GM08714 (cell line): ENCODE results near the gene PCNT.
"Not testable (repeated sequence)": the region's sequence is repeated elsewhere in the genome, so short reads cannot be mapped to it uniquely, and the experiment has no call there.

Experiments used
- H3K4me3 ChIP-seq: fragments of 200-500 bp; sonication (Bioruptor generic); 2 replicates; pipeline ENCODE4 v1.5.1; 2014; ENCODE audit warnings: mild to moderate bottlenecking, low read length, inconsistent platforms
- ZNF274 ChIP-seq: IDR thresholded peaks from 2 replicates; pipeline ENCODE4 v1.6.1; 2012; ENCODE audit warnings: mild to moderate bottlenecking, low read depth, low read length

Gene PCNT

GRCh38 chr21:46399129-46399528 lies 75.2 kb downstream of the PCNT start:
- H3K4me3 ChIP-seq = no peak overlapping the region
- TF ChIP-seq ZNF274 = no peak

GRCh38 chr21:46399686-46400085 lies 75.7 kb downstream of the PCNT start:
- no peak overlapping the region for H3K4me3 ChIP-seq
- TF ChIP-seq ZNF274 = no peak

GRCh38 chr21:46401186-46401910 lies 77.4 kb downstream of the PCNT start:
- TF ChIP-seq ZNF274 = no peak

GRCh38 chr21:46402421-46402820 lies 78.5 kb downstream of the PCNT start:
- H3K4me3 ChIP-seq = no peak overlapping the region
- TF ChIP-seq ZNF274 = no peak

More at GRCh38 chr21:46401186-46401910, 77.4 kb downstream of the PCNT start:
- no peak overlapping the region for H3K4me3 ChIP-seq

GRCh38 chr21:46403234-46403811 lies 79.4 kb downstream of the PCNT start:
- not testable (repeated sequence) for H3K4me3 ChIP-seq

GRCh38 chr21:46404306-46404705 lies 80.3 kb downstream of the PCNT start:
- no peak for TF ChIP-seq ZNF274
- H3K4me3 ChIP-seq = no peak overlapping the region

- H3K4me3 ChIP-seq = no peak overlapping the region
- TF ChIP-seq ZNF274 = no peak
These were observed 82.0 kb downstream of the PCNT start for GRCh38 chr21:46406001-46406400.

- TF ChIP-seq ZNF274 = no peak
- no peak overlapping the region for H3K4me3 ChIP-seq
These were observed 85.9 kb downstream of the PCNT start for GRCh38 chr21:46409641-46410406.

GRCh38 chr21:46410516-46410915 lies 86.6 kb downstream of the PCNT start:
- TF ChIP-seq ZNF274 = no peak
- H3K4me3 ChIP-seq = no peak overlapping the region

GRCh38 chr21:46411236-46411635 lies 87.3 kb downstream of the PCNT start:
- no peak for TF ChIP-seq ZNF274
- H3K4me3 ChIP-seq = no peak overlapping the region

- H3K4me3 ChIP-seq = no peak overlapping the region
- no peak for TF ChIP-seq ZNF274
These were observed 87.7 kb downstream of the PCNT start for GRCh38 chr21:46411691-46412090.

- TF ChIP-seq ZNF274 = no peak
- H3K4me3 ChIP-seq = no peak overlapping the region
These were observed 88.8 kb downstream of the PCNT start for GRCh38 chr21:46412521-46413364.

GRCh38 chr21:46413365-46413696 lies 89.4 kb downstream of the PCNT start:
- TF ChIP-seq ZNF274 = no peak
- H3K4me3 ChIP-seq = no peak overlapping the region

- no peak for TF ChIP-seq ZNF274
- H3K4me3 ChIP-seq = no peak overlapping the region
These were observed 91.0 kb downstream of the PCNT start for GRCh38 chr21:46414965-46415275.
